C4-2B (cell line): ENCODE data around the gene JDP2.
"Not testable (repeated sequence)": the region's sequence is repeated elsewhere in the genome, so short reads cannot be mapped to it uniquely, and the experiment has no call there.

Experiments
- CTCF ChIP-seq: fragments of 450-650 bp; conservative IDR thresholded peaks from 2 replicates; pipeline ENCODE4 v1.5.1; 2017; ENCODE audit warnings: mild to moderate bottlenecking
- ZFX ChIP-seq: fragments of 450-650 bp; IDR thresholded peaks from 2 replicates; pipeline ENCODE4 v1.6.1; 2017

DNA sequence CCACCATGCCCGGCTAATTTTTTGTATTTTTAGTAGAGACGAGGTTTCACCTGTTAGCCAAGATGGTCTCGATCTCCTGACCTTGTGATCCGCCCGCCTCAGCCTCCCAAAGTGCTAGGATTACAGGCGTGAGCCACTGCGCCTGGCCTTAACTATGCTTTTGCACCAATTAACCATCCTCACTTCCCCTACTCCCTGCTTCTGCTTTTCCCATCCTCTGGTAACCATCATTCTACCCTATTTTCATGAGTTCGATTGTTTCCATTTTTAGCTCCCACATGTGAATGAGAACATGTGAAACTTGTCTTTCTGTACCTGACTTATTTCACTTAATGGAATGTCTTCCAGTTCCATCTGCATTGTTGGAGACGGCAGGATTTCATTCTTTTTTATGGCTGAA, 44.6 kb upstream of the JDP2 start:
- not testable (repeated sequence) for TF ChIP-seq CTCF, ZFX
